SU-DHL-6 (cell line): ENCODE measurements around the gene BMPR1A.

Source experiments
- H2AFZ ChIP-seq: fragments of 200-600 bp; sonication (generic); 2 replicates; pipeline ENCODE4 v1.6.1; 2014; ENCODE audit warnings: low read depth, mild to moderate bottlenecking, moderate library complexity, mixed read lengths, antibody characterized with exemption, low read length; ENCODE audit not compliant: severe bottlenecking
- H3F3A ChIP-seq: fragments of 200-600 bp; shearing (Covaris generic); 2 replicates; pipeline ENCODE4 v1.6.0; 2016; ENCODE audit warnings: antibody characterized with exemption, mild to moderate bottlenecking; ENCODE audit not compliant: insufficient read depth
- H3K27ac ChIP-seq: fragments of 200-600 bp; sonication (generic); 2 replicates; pipeline ENCODE4 v1.5.1; 2016; ENCODE audit warnings: low read depth, mild to moderate bottlenecking, low read length, moderate library complexity, mixed read lengths
- H3K27me3 ChIP-seq: fragments of 200-600 bp; sonication (generic), shearing (Covaris generic); 2 replicates; pipeline ENCODE4 v1.6.0; 2014; ENCODE audit warnings: mild to moderate bottlenecking, low read length
- H3K36me3 ChIP-seq: fragments of 200-600 bp; sonication (generic); 2 replicates; pipeline ENCODE4 v1.6.1; 2014; ENCODE audit warnings: mild to moderate bottlenecking, low read length, mixed read lengths
- H3K4me2 ChIP-seq: fragments of 300-600, 200-600 bp; shearing (Covaris generic), sonication (generic); 2 replicates; pipeline ENCODE4 v1.6.0; 2014; ENCODE audit warnings: low read length, low read depth, mild to moderate bottlenecking; ENCODE audit not compliant: poor library complexity, severe bottlenecking
- H3K4me3 ChIP-seq: fragments of 200-600 bp; sonication (generic); 2 replicates; pipeline ENCODE4 v1.5.1; 2014; ENCODE audit warnings: antibody characterized with exemption, low read length, mild to moderate bottlenecking, mixed read lengths; ENCODE audit not compliant: insufficient read depth, poor library complexity, severe bottlenecking
- H3K79me2 ChIP-seq: fragments of 200-600 bp; sonication (generic); 2 replicates; pipeline ENCODE4 v1.6.1; 2014; ENCODE audit warnings: mild to moderate bottlenecking, low read length, moderate library complexity; ENCODE audit not compliant: insufficient read depth
- H3K9ac ChIP-seq: fragments of 200-600 bp; sonication (generic); 2 replicates; pipeline ENCODE4 v1.7.0; 2014; ENCODE audit warnings: mild to moderate bottlenecking, low read length
- H3K9me2 ChIP-seq: fragments of 200-600 bp; sonication (generic); replicated peaks from 2 replicates; pipeline ENCODE4 v1.6.1; 2014; ENCODE audit warnings: low read length; ENCODE audit not compliant: insufficient read depth
- H3K9me3 ChIP-seq: fragments of 200-600 bp; sonication (generic); 2 replicates; pipeline ENCODE4 v1.6.1; 2014; ENCODE audit warnings: low read length, mixed read lengths; ENCODE audit not compliant: insufficient read depth
- H4K20me1 ChIP-seq: fragments of 200-600 bp; sonication (generic); 2 replicates; pipeline ENCODE4 v1.6.1; 2014; ENCODE audit warnings: low read depth, mild to moderate bottlenecking, antibody characterized with exemption, low read length, moderate library complexity, mixed read lengths
- EZH2phosphoT487 ChIP-seq: fragments of 200-600 bp; sonication (generic), shearing (Covaris generic); conservative IDR thresholded peaks from 2 replicates; pipeline ENCODE4 v1.6.1; 2018; ENCODE audit warnings: mild to moderate bottlenecking, antibody characterized with exemption, low read length, moderate library complexity, mixed read lengths
- TF ChIP-seq, protein P1 (sequence below): fragments of 200-600 bp; sonication (generic); IDR thresholded peaks from one replicate; pipeline ENCODE4 v1.5.1; 2017; ENCODE audit warnings: antibody characterized with exemption, mild to moderate bottlenecking, low read length, moderate library complexity; ENCODE audit not compliant: insufficient read depth, poor library complexity, severe bottlenecking

Gene BMPR1A

DNA sequence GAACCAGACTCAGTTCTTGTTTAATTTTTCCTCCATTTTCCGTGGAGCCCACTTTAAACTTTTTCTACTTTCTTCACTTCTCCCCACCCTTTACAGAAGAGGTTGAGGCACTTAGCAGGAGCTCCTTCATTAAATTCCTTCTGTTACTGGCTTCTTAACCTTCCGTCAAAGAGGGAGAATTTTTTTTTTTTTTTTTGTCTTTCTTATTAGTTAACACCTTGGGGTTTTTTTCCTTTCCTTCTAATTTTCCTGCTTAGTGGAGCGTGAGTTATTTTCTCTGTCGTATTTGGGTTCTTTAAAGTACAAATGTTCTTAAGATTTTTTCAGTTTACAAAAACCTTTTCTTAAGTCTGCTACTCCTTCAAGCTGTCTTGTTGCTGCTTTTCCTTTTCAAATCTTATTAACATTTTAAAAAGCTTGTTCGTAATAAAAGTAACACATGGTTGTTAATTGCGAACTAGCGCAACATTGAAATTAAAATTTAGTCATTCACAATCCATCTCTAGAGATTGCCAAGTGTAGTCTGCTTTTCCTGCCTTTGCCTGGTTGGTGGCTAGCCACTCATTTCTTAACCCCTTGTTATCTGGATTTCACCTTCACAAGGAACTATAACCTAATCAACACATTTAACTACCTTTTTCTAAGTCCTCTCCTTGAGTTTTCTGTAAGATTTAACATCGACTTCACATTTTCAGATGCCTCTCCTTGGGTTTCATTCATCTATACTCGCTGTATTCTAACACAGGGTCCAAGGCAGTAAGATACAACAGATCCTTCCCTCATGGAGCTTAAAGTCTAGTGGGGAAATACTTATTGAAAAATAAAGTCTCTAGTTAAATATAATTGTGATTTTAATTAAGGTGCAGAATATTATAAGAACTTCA, 2.0 kb downstream of the BMPR1A start:
- H3K36me3 ChIP-seq, result no peaks in the 10 kb centered on the region
- H3F3A ChIP-seq, result peaks cover 39% of the 10 kb centered on the region
- H3K9me2 ChIP-seq, result no peaks in the 10 kb centered on the region
- H3K79me2 ChIP-seq, result peaks cover 64% of the 10 kb centered on the region
- no peak for TF ChIP-seq EZH2phosphoT487
- TF ChIP-seq, protein P1, sequence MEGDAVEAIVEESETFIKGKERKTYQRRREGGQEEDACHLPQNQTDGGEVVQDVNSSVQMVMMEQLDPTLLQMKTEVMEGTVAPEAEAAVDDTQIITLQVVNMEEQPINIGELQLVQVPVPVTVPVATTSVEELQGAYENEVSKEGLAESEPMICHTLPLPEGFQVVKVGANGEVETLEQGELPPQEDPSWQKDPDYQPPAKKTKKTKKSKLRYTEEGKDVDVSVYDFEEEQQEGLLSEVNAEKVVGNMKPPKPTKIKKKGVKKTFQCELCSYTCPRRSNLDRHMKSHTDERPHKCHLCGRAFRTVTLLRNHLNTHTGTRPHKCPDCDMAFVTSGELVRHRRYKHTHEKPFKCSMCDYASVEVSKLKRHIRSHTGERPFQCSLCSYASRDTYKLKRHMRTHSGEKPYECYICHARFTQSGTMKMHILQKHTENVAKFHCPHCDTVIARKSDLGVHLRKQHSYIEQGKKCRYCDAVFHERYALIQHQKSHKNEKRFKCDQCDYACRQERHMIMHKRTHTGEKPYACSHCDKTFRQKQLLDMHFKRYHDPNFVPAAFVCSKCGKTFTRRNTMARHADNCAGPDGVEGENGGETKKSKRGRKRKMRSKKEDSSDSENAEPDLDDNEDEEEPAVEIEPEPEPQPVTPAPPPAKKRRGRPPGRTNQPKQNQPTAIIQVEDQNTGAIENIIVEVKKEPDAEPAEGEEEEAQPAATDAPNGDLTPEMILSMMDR, result no peak
- no peak overlapping the region for H3K27ac ChIP-seq
- peaks cover 17% of the 10 kb centered on the region for H4K20me1 ChIP-seq
- H3K27me3 ChIP-seq, result no peaks in the 10 kb centered on the region
- no peak overlapping the region for H2AFZ ChIP-seq
- peak overlapping the region; percentile 74 for H3K4me2 ChIP-seq
- no peaks in the 10 kb centered on the region for H3K9me3 ChIP-seq
- peak overlapping the region; percentile 97 for H3K9ac ChIP-seq
- peak overlapping the region; percentile 96 for H3K4me3 ChIP-seq

DNA sequence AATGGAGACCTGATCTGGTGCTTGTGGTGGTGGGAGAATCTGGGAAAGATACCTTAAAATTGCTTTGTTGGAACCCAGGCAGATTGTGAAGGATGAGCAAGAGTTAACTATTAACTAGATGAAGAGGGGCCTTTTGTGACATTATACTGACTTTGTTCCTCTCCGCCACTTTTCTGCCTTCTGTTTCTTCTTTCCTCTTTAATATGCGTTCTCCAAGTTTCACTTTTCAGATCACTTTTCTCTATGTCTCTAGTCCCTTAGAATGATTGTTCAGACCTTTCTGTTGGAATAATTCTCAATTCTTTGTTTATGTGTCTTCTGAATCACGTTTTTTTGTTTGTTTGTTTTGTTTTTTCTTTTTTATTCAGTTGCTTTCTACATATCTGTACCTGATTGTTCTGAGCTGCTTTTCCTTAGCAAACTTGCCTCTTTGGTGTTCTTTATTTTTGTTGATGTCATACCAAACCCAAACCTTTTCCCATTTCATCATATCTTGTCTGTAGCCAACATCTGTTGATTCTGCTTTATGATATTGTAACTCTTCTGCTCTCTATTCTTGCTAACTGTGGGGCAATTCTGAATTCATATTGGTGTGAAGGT, 2.8 kb downstream of the BMPR1A start:
- H3K4me3 ChIP-seq, result peak overlapping the region; percentile 1
- no peak overlapping the region for H3K27ac ChIP-seq
- no peak overlapping the region for H2AFZ ChIP-seq
- peak overlapping the region; percentile 5; the same call in 1 of the 2 replicates for H3K9ac ChIP-seq
- no peaks in the 10 kb centered on the region for H3K9me2 ChIP-seq
- peaks cover 31% of the 10 kb centered on the region for H3F3A ChIP-seq
- peak overlapping the region; percentile 74 for H3K4me2 ChIP-seq
- TF ChIP-seq EZH2phosphoT487, result no peak
- TF ChIP-seq, protein P1, result no peak
- H3K79me2 ChIP-seq, result peaks cover 66% of the 10 kb centered on the region
- H4K20me1 ChIP-seq, result peaks cover 17% of the 10 kb centered on the region
- no peaks in the 10 kb centered on the region for H3K36me3 ChIP-seq
- no peaks in the 10 kb centered on the region for H3K9me3 ChIP-seq
- H3K27me3 ChIP-seq, result no peaks in the 10 kb centered on the region

DNA sequence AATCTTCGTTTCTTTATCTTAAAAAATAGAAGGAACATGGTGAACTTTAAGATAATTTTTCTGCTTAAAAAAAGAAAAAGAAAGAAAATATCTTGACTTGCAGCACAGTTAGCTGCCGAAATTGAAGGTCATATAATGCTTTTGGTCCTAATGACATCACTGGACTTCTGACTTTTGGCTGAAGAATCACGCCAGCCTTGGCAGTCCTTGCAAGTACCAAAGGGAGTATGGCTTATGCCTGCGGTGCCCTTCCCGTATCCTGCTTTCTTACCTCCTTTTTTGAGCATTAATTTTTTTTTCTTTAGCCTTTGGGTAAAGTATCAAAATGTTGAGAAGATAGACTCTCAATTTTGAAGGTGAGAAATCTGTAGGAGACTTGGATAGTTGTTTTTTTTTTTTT, 7.0 kb downstream of the BMPR1A start:
- Histone ChIP-seq H3K9me3 (no peaks in the 10 kb centered on the region), H3K9ac (no peak overlapping the region), H3K4me3 (no peak overlapping the region), H3K36me3 (no peaks in the 10 kb centered on the region), H3K27me3 (no peaks in the 10 kb centered on the region), H4K20me1 (peaks cover 18% of the 10 kb centered on the region), H3F3A (peaks cover 6% of the 10 kb centered on the region; the same call in 1 of the 2 replicates), H3K4me2 (no peak overlapping the region), H3K79me2 (peaks cover 91% of the 10 kb centered on the region), H2AFZ (no peak overlapping the region), H3K27ac (no peak overlapping the region), H3K9me2 (no peaks in the 10 kb centered on the region)
- TF ChIP-seq, protein P1, result no peak
- TF ChIP-seq EZH2phosphoT487, result no peak
